Ovary (tissue), 3 donors: ENCODE results near the gene PEPD.

Experiments
- CTCF ChIP-seq, 3 donors: fragments of 450-650 bp in 2 of 3; fragments of 200-600 bp in 1 of 3; IDR thresholded peaks; one replicate each; pipeline versions ENCODE4 v1.5.1 to v1.8.0; 2016 to 2022; ENCODE audit warnings: antibody characterized with exemption in 3 of 3, mild to moderate bottlenecking in 1 of 3
- EP300 ChIP-seq: sonication (generic); formaldehyde crosslinking; IDR thresholded peaks from one replicate; pipeline ENCODE4 v1.6.1; 2017; ENCODE audit warnings: antibody characterized with exemption
- POLR2A ChIP-seq: fragments of 450-650 bp; IDR thresholded peaks from one replicate; pipeline ENCODE4 v1.6.1; 2017; ENCODE audit warnings: antibody characterized with exemption, mild to moderate bottlenecking, moderate library complexity
- donor health status: DM: no; HTN: no; CAD: no.

- TF ChIP-seq CTCF (IDR thresholded peaks at IDR 0.05) = no peak
- no peak for TF ChIP-seq POLR2A
- TF ChIP-seq EP300 = no peak
Observed at GRCh38 chr19:33441828-33442227, 79.8 kb downstream of the PEPD start.
